SK-N-SH (cell line): ENCODE data around the gene AGRN.

ENCODE experiments used
- CHD2 ChIP-seq: fragments of 150-350 bp; IDR thresholded peaks from 2 replicates; pipeline ENCODE4 v1.6.1; 2018; ENCODE audit warnings: low read length; ENCODE audit not compliant: partially characterized antibody
- CTCF ChIP-seq: fragments of 200-600 bp; sonication (generic); IDR thresholded peaks from 2 replicates; pipeline ENCODE4 v1.6.1; 2017; ENCODE audit warnings: antibody characterized with exemption, mild to moderate bottlenecking, moderate library complexity
- NFIC ChIP-seq: IDR thresholded peaks from 2 replicates; pipeline ENCODE4 v1.4.0; 2012; ENCODE audit warnings: borderline replicate concordance
- POLR2AphosphoS5 ChIP-seq: IDR thresholded peaks from 2 replicates; pipeline ENCODE4 v1.6.1; 2012; ENCODE audit warnings: low read depth, low read length
- USF1 ChIP-seq: IDR thresholded peaks from 2 replicates; pipeline ENCODE4 v1.4.0; 2012; ENCODE audit warnings: low read depth, borderline replicate concordance
- USF2 ChIP-seq: fragments of 150-350 bp; IDR thresholded peaks from 2 replicates; pipeline ENCODE4 v1.6.1; 2017; ENCODE audit warnings: antibody characterized with exemption, low read length, low read depth, borderline replicate concordance

GRCh38 chr1:1027791-1028190, 7.9 kb downstream of the AGRN start:
- TF ChIP-seq CTCF (no peak), CHD2 (no peak), NFIC (no peak), USF1 (no peak), POLR2AphosphoS5 (no peak), USF2 (no peak)
